Right lobe of liver (tissue), 6 donors: ENCODE measurements around the gene EFEMP1. TPM values are rescaled to one million over a fixed set of nuclear protein-coding genes. Genes with fewer than 3 reads are reported as not detected.

Experiments used
- ATAC-seq, 4 donors: fragments of 200-7000 bp; cut with Tn5 transposase; one replicate each; pipeline ENCODE4 v1.9.1; 2020; ENCODE audit warnings: mild to moderate bottlenecking in 4 of 4, moderate library complexity in 4 of 4
- DNase-seq, 3 donors: peaks; one replicate each; pipeline ENCODE4 v3.0.0-alpha.2; 2020
- H3K27ac ChIP-seq, 3 donors: fragments of 200-600 bp; one replicate each; pipeline ENCODE4 v1.8.0; 2022
- H3K27me3 ChIP-seq, 2 donors: fragments of 200-600 bp; one replicate each; pipeline ENCODE4 v1.8.0; 2022
- H3K36me3 ChIP-seq, 4 donors: fragments of 200-600 bp; sonication (generic) in 1 of 4; one replicate each; pipeline versions ENCODE4 v1.5.1 to v1.8.0; 2017 to 2022; ENCODE audit warnings: control low read depth in 1 of 4
- H3K4me1 ChIP-seq, 4 donors: fragments of 200-600 bp; sonication (generic) in 1 of 4; one replicate each; pipeline versions ENCODE4 v1.5.1 to v1.8.0; 2017 to 2022; ENCODE audit warnings: control low read depth in 1 of 4
- H3K4me3 ChIP-seq, 3 donors: fragments of 200-600 bp; one replicate each; pipeline ENCODE4 v1.8.0; 2022
- H3K9me3 ChIP-seq, 4 donors: fragments of 200-600 bp; sonication (generic) in 1 of 4; one replicate each; pipeline versions ENCODE4 v1.5.1 to v1.8.0; 2017 to 2022; ENCODE audit warnings: control low read depth in 1 of 4
- CTCF ChIP-seq, 4 donors: fragments of 200-600 bp in 3 of 4; fragments of 450-650 bp in 1 of 4; IDR thresholded peaks; one replicate each; pipeline versions ENCODE4 v1.5.1 to v1.8.0; 2016 to 2022; ENCODE audit warnings: antibody characterized with exemption in 4 of 4, mild to moderate bottlenecking in 2 of 4
- POLR2A ChIP-seq: fragments of 450-650 bp; IDR thresholded peaks from one replicate; pipeline ENCODE4 v1.6.1; 2017; ENCODE audit warnings: antibody characterized with exemption, mild to moderate bottlenecking
- WGBS: methylation state at CpG from one replicate; pipeline ENCODE4 v1.1.6; 2018; ENCODE audit warnings: low coverage, low lambda C conversion rate; ENCODE audit not compliant: insufficient coverage; ENCODE audit errors: missing lambda C conversion rate; 5-methylcytosine and 5-hydroxymethylcytosine counted together
- intact Hi-C, 2 donors: fragments of 100-400 bp; cut with DNase I; formaldehyde crosslinking; loops; one replicate each; pipeline versions ENCODE4 v1.11.2 to v1.14.1; 2022
- total RNA-seq, 6 experiments: library from RNA; depleted of rRNA in 2 of 6; stranded (reverse); fragments of >200 nt in 2 of 6; fragmentation: NEBNext Ultra II Directional in 3 of 6; extraction: Animal tissue kit (Norgen Biotek cat#: 25700) in 3 of 6; gene quantifications; one replicate each; pipeline versions ENCODE4 v1.1.0 to v1.2.4, GENCODE V29; 2016 to 2023
- donor health status: DM: no; HTN: yes; CAD: no.
- donor health status: DM: no; HTN: no; CAD: no.
- donor health status: DM: no; HTN: no; CAD: no.
- donor health status: DM: no; HTN: yes; CAD: no.
- donor health status: DM: no; HTN: yes; CAD: no.

Gene EFEMP1
- total RNA-seq, 6 experiments from 2014 or later = 2.4 to 36.8 (median 9.0) TPM

GRCh38 chr2:55887901-55888624, 35.5 kb downstream of the EFEMP1 start:
- intact Hi-C loops = no loop called here
- Histone ChIP-seq H3K27ac (no peak overlapping the region), H3K9me3 (no peaks in the 10 kb centered on the region), H3K4me1 (peaks cover 0 to 4% (median 0%) of the 10 kb centered on the region in 4 donors), H3K27me3 (no peaks in the 10 kb centered on the region), H3K36me3 (no peaks in the 10 kb centered on the region), H3K4me3 (no peak overlapping the region)
- WGBS = 74% methylated on average over 7 of the region's 7 CpGs
- TF ChIP-seq CTCF (IDR thresholded peaks at IDR 0.05) = no peak
- no peak for TF ChIP-seq POLR2A
- ATAC-seq = no peak
- no peak for DNase-seq

GRCh38 chr2:55887351-55887750, 36.2 kb downstream of the EFEMP1 start:
- intact Hi-C loops = no loop called here
- ATAC-seq (peak in 2 of 4 donors; percentile 12 to 66), DNase-seq (no peak)
- no peaks in the 10 kb centered on the region for H3K36me3 ChIP-seq
- H3K27me3 ChIP-seq = no peaks in the 10 kb centered on the region
- no peak overlapping the region for H3K27ac ChIP-seq
- peaks cover 0 to 4% (median 0%) of the 10 kb centered on the region in 4 donors for H3K4me1 ChIP-seq
- no peaks in the 10 kb centered on the region for H3K9me3 ChIP-seq
- TF ChIP-seq CTCF (IDR thresholded peaks at IDR 0.05) (no peak), POLR2A (no peak)
- no peak overlapping the region for H3K4me3 ChIP-seq
- WGBS = 60% methylated on average over 2 of the region's 2 CpGs

GRCh38 chr2:55885944-55886281, 37.7 kb downstream of the EFEMP1 start:
- no peak for DNase-seq
- Histone ChIP-seq H3K9me3 (no peaks in the 10 kb centered on the region), H3K27me3 (no peaks in the 10 kb centered on the region), H3K4me3 (no peak overlapping the region), H3K4me1 (peaks cover 0 to 4% (median 0%) of the 10 kb centered on the region in 4 donors), H3K36me3 (no peaks in the 10 kb centered on the region), H3K27ac (no peak overlapping the region)
- intact Hi-C loops = no loop called here
- ATAC-seq = peak in 1 of 4 donors; percentile 28
- TF ChIP-seq POLR2A = no peak

- WGBS = 74% methylated on average over 10 of the region's 11 CpGs
- peak overlapping the region in 1 of 3 donors; percentile 7 for H3K27ac ChIP-seq
- H3K27me3 ChIP-seq = no peaks in the 10 kb centered on the region
- peaks cover 0 to 7% (median 0%) of the 10 kb centered on the region in 4 donors for H3K4me1 ChIP-seq
- intact Hi-C loops = no loop called here
- no peaks in the 10 kb centered on the region for H3K9me3 ChIP-seq
- DNase-seq (no peak), ATAC-seq (peak in 3 of 4 donors; percentile 40 to 87 (median 53))
- no peaks in the 10 kb centered on the region for H3K36me3 ChIP-seq
- H3K4me3 ChIP-seq = no peak overlapping the region
- TF ChIP-seq POLR2A (no peak), CTCF (IDR thresholded peaks at IDR 0.05) (no peak)
These were observed 38.2 kb downstream of the EFEMP1 start for GRCh38 chr2:55885127-55885943.

GRCh38 chr2:55883829-55884228, 39.8 kb downstream of the EFEMP1 start:
- Histone ChIP-seq H3K36me3 (no peaks in the 10 kb centered on the region), H3K4me3 (no peak overlapping the region), H3K4me1 (peaks cover 0 to 17% (median 0%) of the 10 kb centered on the region in 4 donors), H3K27ac (no peak overlapping the region), H3K27me3 (no peaks in the 10 kb centered on the region), H3K9me3 (no peaks in the 10 kb centered on the region)
- intact Hi-C loops = no loop called here
- ATAC-seq (no peak), DNase-seq (no peak)
- 44% methylated on average over 1 of the region's 1 CpG for WGBS
- TF ChIP-seq CTCF (IDR thresholded peaks at IDR 0.05) (no peak), POLR2A (no peak)
